HG03575 (cell line): Measurements from ENCODE around the gene LHFPL2.
"Not testable (repeated sequence)": the region's sequence is repeated elsewhere in the genome, so short reads cannot be mapped to it uniquely, and the experiment has no call there.

Experiments used
- ATAC-seq: cut with Tn5 transposase; IDR thresholded peaks from one replicate; pipeline ENCODE4 v1.9.1; 2021; ENCODE audit not compliant: unreplicated experiment, insufficient number of reproducible peaks, low FRiP score; ENCODE audit errors: extremely low read depth

The LHFPL2 gene

GRCh38 chr5:78471896-78472295 lies 176.7 kb downstream of the LHFPL2 start:
- no peak for ATAC-seq

GRCh38 chr5:78467752-78468357 lies 180.7 kb downstream of the LHFPL2 start:
- ATAC-seq = no peak

GRCh38 chr5:78467140-78467539 lies 181.4 kb downstream of the LHFPL2 start:
- ATAC-seq = no peak

- ATAC-seq = no peak
Measured at GRCh38 chr5:78458843-78459242, 189.7 kb downstream of the LHFPL2 start.

DNA sequence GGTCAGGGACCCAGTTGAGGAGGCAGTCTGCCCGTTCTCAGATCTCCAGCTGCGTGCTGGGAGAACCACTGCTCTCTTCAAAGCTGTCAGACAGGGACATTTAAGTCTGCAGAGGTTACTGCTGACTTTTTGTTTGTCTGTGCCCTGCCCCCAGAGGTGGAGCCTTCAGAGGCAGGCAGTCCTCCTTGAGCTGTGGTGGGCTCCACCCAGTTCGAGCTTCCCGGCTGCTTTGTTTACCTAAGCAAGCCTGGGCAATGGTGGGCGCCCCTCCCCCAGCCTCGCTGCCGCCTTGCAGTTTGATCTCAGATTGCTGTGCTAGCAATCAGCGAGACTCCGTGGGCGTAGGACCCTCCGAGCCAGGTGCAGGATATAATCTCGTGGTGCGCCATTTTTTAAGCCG lies 191.1 kb downstream of the LHFPL2 start:
- ATAC-seq = not testable (repeated sequence)

GRCh38 chr5:78449103-78449502 lies 199.5 kb downstream of the LHFPL2 start:
- no peak for ATAC-seq

GRCh38 chr5:78447775-78448424 lies 200.7 kb downstream of the LHFPL2 start:
- ATAC-seq = no peak
